ACC112 (cell line): ENCODE data around the gene NME7.

ENCODE experiments used
- H2AFZ ChIP-seq: fragments of 200-600 bp; sonication (generic); one replicate; pipeline ENCODE4 v1.6.0; 2017; ENCODE audit warnings: antibody characterized with exemption, low read length; ENCODE audit not compliant: unreplicated experiment
- H3K27ac ChIP-seq: fragments of 200-600 bp; sonication (generic); 2 replicates; pipeline ENCODE4 v1.5.1; 2014; ENCODE audit warnings: low read depth, mild to moderate bottlenecking, antibody characterized with exemption, low read length, moderate library complexity
- H3K27me3 ChIP-seq: fragments of 200-600 bp; sonication (generic); 2 replicates; pipeline ENCODE4 v1.6.1; 2014; ENCODE audit warnings: mild to moderate bottlenecking, antibody characterized with exemption, low read length, moderate library complexity, mixed read lengths; ENCODE audit not compliant: insufficient read depth
- H3K36me3 ChIP-seq: fragments of 200-600 bp; sonication (generic); 2 replicates; pipeline ENCODE4 v1.6.1; 2016; ENCODE audit warnings: mild to moderate bottlenecking, antibody characterized with exemption, low read length, moderate library complexity, mixed read lengths; ENCODE audit not compliant: insufficient read depth
- H3K4me1 ChIP-seq: fragments of 200-600 bp; sonication (generic); one replicate; pipeline ENCODE4 v1.6.1; 2016; ENCODE audit warnings: low read length, mixed read lengths; ENCODE audit not compliant: insufficient read depth, unreplicated experiment, control insufficient read depth
- H3K4me3 ChIP-seq: fragments of 200-600 bp; sonication (generic); 2 replicates; pipeline ENCODE4 v1.5.1; 2014; ENCODE audit warnings: mild to moderate bottlenecking, low read depth, low read length
- H3K79me2 ChIP-seq: fragments of 200-600 bp; sonication (generic); one replicate; pipeline ENCODE4 v1.6.0; 2016; ENCODE audit warnings: low read length; ENCODE audit not compliant: control insufficient read depth, unreplicated experiment, insufficient read depth

The NME7 gene

GRCh38 chr1:169086603-169087455 is 280.8 kb downstream of the NME7 start:
- no peak overlapping the region for H2AFZ ChIP-seq
- no peaks in the 10 kb centered on the region for H3K79me2 ChIP-seq
- no peaks in the 10 kb centered on the region for H3K4me1 ChIP-seq
- no peak overlapping the region for H3K27ac ChIP-seq
- H3K27me3 ChIP-seq = peaks cover 10% of the 10 kb centered on the region
- no peaks in the 10 kb centered on the region for H3K36me3 ChIP-seq
- H3K4me3 ChIP-seq = no peak overlapping the region

GRCh38 chr1:169085911-169086310 is 281.7 kb downstream of the NME7 start:
- H3K4me3 ChIP-seq = no peak overlapping the region
- no peaks in the 10 kb centered on the region for H3K79me2 ChIP-seq
- H3K4me1 ChIP-seq = no peaks in the 10 kb centered on the region
- H3K27me3 ChIP-seq = peaks cover 5% of the 10 kb centered on the region; the same call in 1 of the 2 replicates
- no peak overlapping the region for H3K27ac ChIP-seq
- H2AFZ ChIP-seq = no peak overlapping the region
- no peaks in the 10 kb centered on the region for H3K36me3 ChIP-seq
